Measurements from ENCODE around the gene TMEM213. TPM values are rescaled to one million over a fixed set of nuclear protein-coding genes. Genes with fewer than 3 reads are reported as not detected.

TMEM213 gene
- total RNA-seq, 1 experiment from 2014 or later: not detected

DNA sequence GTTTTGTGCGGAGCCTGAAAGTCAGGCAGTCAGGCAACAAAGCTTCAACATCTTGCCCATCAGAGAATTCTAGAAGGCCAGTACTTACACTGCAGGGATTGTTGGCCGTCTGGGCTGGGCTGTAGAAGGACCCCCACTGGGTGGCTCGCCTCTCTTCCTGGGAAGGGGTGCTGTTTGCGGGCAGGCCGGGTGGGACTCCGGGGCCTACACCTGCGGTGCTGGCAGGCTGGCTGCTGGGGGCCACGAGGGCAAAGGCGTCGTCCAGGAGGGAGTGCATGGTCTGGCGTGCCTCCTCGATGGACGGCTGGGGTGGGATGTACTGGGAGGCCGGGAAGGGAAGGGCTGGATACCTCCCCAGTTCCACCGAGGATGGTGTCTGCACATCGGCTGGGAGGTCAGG, 63.3 kb downstream of the TMEM213 start:
- no TSS peak for BruUV-seq (replicated peaks)
- no peak for DNase-seq
- H4K20me1 ChIP-seq (ENCODE audit: insufficient read depth): no peaks in the 10 kb centered on the region
- no peaks in the 10 kb centered on the region for H3K27me3 ChIP-seq (ENCODE audit: insufficient read depth, low read depth)
- H3K9me3 ChIP-seq (ENCODE audit: insufficient read depth, low read depth): 0 out of 2 replicates have a peak, but pooled peaks cover 6% of the 10 kb centered on the region
- intact Hi-C loops (cut with micrococcal nuclease; ENCODE audit: unreplicated experiment): loop anchor here (10.0 kb wide), 2 partner anchors 196 to 276 kb away; no protein-coding TSS in a partner anchor
- H3K4me3 ChIP-seq: no peak overlapping the region
- peaks cover 24% of the 10 kb centered on the region for H3F3A ChIP-seq (ENCODE audit: insufficient read depth, low read depth)
- H3K9me2 ChIP-seq (ENCODE audit: insufficient read depth): no peaks in the 10 kb centered on the region
- H3K36me3 ChIP-seq (ENCODE audit: low read depth): peaks cover 12% of the 10 kb centered on the region
- H3K4me2 ChIP-seq: no peak overlapping the region
- no peak overlapping the region for H2AFZ ChIP-seq
- CTCF ChIA-PET: no interaction called here
- H3K4me1 ChIP-seq (replicated peaks; ENCODE audit: insufficient read depth): peaks cover 25% of the 10 kb centered on the region
- POLR2A ChIA-PET (ENCODE audit: unreplicated experiment): no interaction called here
- H3K27ac ChIP-seq: no peak overlapping the region
- H3K79me2 ChIP-seq (ENCODE audit: low read depth): no peaks in the 10 kb centered on the region
- no peak for TF ChIP-seq EZH2 (IDR thresholded peaks at IDR 0.05; ENCODE audit: low read depth)
- TF ChIP-seq, protein P1, sequence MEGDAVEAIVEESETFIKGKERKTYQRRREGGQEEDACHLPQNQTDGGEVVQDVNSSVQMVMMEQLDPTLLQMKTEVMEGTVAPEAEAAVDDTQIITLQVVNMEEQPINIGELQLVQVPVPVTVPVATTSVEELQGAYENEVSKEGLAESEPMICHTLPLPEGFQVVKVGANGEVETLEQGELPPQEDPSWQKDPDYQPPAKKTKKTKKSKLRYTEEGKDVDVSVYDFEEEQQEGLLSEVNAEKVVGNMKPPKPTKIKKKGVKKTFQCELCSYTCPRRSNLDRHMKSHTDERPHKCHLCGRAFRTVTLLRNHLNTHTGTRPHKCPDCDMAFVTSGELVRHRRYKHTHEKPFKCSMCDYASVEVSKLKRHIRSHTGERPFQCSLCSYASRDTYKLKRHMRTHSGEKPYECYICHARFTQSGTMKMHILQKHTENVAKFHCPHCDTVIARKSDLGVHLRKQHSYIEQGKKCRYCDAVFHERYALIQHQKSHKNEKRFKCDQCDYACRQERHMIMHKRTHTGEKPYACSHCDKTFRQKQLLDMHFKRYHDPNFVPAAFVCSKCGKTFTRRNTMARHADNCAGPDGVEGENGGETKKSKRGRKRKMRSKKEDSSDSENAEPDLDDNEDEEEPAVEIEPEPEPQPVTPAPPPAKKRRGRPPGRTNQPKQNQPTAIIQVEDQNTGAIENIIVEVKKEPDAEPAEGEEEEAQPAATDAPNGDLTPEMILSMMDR (conservative IDR thresholded peaks at IDR 0.05): no peak

DNA sequence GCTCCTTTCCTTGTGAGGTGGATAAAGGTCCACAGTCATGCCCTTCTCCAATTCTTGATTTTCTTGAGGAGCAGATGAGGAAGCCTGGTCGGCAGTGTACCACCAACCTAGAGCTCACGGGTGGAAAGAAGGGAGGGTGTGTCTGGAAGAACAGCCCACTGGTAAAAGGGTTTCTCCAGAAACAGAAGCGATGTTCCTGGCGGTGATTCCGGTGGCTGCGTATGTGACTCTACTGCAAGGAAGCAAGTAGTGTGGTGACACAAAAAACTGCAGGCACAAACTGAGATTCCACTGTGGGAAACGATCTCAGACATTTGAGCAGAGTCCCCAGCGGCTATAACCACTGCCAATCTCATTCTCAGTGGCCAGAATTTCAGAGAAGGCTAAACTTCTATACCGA, 66.1 kb downstream of the TMEM213 start:
- Histone ChIP-seq H3K4me1 (replicated peaks; ENCODE audit: insufficient read depth) (peaks cover 28% of the 10 kb centered on the region), H3K9me2 (ENCODE audit: insufficient read depth) (no peaks in the 10 kb centered on the region), H3F3A (ENCODE audit: insufficient read depth, low read depth) (peaks cover 24% of the 10 kb centered on the region), H3K79me2 (ENCODE audit: low read depth) (no peaks in the 10 kb centered on the region), H3K4me3 (no peak overlapping the region), H2AFZ (no peak overlapping the region), H3K27me3 (ENCODE audit: insufficient read depth, low read depth) (no peaks in the 10 kb centered on the region), H3K36me3 (ENCODE audit: low read depth) (peaks cover 5% of the 10 kb centered on the region; the same call in 1 of the 2 replicates), H3K4me2 (peak overlapping the region; percentile 44), H3K9me3 (ENCODE audit: insufficient read depth, low read depth) (no peaks in the 10 kb centered on the region), H3K27ac (peak overlapping the region; percentile 68), H4K20me1 (ENCODE audit: insufficient read depth) (no peaks in the 10 kb centered on the region)
- CTCF ChIA-PET: no interaction called here
- POLR2A ChIA-PET (ENCODE audit: unreplicated experiment): no interaction called here
- no TSS peak for BruUV-seq (replicated peaks)
- intact Hi-C loops (cut with micrococcal nuclease; ENCODE audit: unreplicated experiment): loop anchor here (1.0 to 10.0 kb wide), 7 partner anchors 16 to 855 kb away; partner anchors contain the start of gene TRIM24
- DNase-seq: no peak
- no peak for TF ChIP-seq EZH2 (IDR thresholded peaks at IDR 0.05; ENCODE audit: low read depth)
- TF ChIP-seq, protein P1 (conservative IDR thresholded peaks at IDR 0.05): no peak

DNA sequence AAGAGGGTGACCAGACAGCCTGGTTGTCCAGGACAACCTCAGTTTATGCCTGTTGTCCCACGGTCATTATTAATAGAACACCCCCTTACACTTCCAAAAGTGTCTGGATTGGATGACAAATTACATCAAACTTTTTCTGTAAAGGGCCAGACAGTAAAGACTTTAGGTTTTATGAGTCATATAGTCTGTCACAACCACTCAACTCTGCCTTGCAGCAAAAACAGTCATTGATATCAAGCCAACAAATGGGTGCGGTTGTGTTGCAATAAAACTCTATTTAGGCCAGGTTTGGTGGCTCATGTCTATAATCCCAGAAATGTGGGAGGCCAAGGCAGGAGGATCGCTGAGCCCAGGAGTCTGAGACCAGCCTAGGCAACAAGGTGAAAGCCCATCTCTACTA, 66.9 kb downstream of the TMEM213 start:
- Histone ChIP-seq H3K36me3 (ENCODE audit: low read depth) (peaks cover 5% of the 10 kb centered on the region; the same call in 1 of the 2 replicates), H2AFZ (no peak overlapping the region), H3K4me3 (no peak overlapping the region), H3K9me2 (ENCODE audit: insufficient read depth) (no peaks in the 10 kb centered on the region), H3F3A (ENCODE audit: insufficient read depth, low read depth) (peaks cover 24% of the 10 kb centered on the region), H3K79me2 (ENCODE audit: low read depth) (no peaks in the 10 kb centered on the region), H3K4me2 (peak overlapping the region; percentile 44), H3K9me3 (ENCODE audit: insufficient read depth, low read depth) (no peaks in the 10 kb centered on the region), H4K20me1 (ENCODE audit: insufficient read depth) (no peaks in the 10 kb centered on the region), H3K4me1 (replicated peaks; ENCODE audit: insufficient read depth) (peaks cover 28% of the 10 kb centered on the region), H3K27ac (peak overlapping the region; percentile 68), H3K27me3 (ENCODE audit: insufficient read depth, low read depth) (no peaks in the 10 kb centered on the region)
- peak; percentile 61 to 95 for DNase-seq
- intact Hi-C loops (cut with micrococcal nuclease; ENCODE audit: unreplicated experiment): loop anchor here (1.0 to 10.0 kb wide), 7 partner anchors 16 to 856 kb away; partner anchors contain the start of gene TRIM24
- POLR2A ChIA-PET (ENCODE audit: unreplicated experiment): no interaction called here
- CTCF ChIA-PET: no interaction called here
- TF ChIP-seq EZH2 (IDR thresholded peaks at IDR 0.05; ENCODE audit: low read depth): no peak
- TF ChIP-seq, protein P1 (conservative IDR thresholded peaks at IDR 0.05): no peak
- BruUV-seq (replicated peaks): no TSS peak
